ENCODE measurements around the gene CMSS1.

Gene CMSS1

DNA sequence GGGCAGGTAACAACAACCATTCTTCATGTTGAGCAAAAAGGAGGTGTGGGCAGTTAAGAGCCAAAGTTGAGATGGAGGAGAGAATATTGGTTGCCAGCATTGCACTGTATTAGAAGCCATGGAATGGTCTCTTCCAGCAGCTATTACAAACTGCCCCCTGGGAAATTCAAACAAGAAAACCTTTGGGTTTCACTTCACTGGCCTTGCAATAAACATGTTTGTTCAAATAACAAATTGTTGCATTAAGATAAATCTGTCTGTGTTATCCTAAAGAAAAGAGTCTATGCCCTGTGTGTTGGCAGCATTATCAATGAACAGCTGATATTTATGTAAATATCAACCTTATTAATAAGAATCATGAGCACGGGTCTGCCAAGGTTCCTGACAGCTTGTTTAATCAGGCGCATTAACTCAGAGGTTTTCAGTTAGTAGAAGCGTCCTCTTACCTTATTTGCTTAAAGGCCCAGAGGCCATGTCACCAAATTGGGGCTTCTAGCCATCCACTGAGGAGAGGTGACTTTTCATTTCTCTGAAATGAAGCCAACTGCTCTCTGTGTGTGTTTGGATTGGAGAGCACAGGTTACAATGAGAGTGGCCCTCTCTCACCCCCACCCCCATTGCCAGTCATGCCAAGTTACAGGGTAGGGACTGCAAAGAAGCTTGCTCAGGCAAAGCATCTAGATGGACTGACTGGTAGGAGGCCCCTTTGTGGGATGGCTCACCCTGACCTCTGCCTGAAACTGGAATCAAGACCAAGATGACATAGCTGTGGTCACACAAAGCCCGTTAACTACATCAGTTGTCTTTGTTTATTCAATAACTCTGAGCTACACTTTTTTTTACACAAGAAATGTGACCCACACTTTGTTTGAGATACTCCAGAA is 286.1 kb downstream of the CMSS1 start:
- in situ Hi-C loops (cut with MboI; ENCODE audit: low sequenced_read_pairs, unreplicated experiment): no loop called here
- TF ChIP-seq, protein P1, sequence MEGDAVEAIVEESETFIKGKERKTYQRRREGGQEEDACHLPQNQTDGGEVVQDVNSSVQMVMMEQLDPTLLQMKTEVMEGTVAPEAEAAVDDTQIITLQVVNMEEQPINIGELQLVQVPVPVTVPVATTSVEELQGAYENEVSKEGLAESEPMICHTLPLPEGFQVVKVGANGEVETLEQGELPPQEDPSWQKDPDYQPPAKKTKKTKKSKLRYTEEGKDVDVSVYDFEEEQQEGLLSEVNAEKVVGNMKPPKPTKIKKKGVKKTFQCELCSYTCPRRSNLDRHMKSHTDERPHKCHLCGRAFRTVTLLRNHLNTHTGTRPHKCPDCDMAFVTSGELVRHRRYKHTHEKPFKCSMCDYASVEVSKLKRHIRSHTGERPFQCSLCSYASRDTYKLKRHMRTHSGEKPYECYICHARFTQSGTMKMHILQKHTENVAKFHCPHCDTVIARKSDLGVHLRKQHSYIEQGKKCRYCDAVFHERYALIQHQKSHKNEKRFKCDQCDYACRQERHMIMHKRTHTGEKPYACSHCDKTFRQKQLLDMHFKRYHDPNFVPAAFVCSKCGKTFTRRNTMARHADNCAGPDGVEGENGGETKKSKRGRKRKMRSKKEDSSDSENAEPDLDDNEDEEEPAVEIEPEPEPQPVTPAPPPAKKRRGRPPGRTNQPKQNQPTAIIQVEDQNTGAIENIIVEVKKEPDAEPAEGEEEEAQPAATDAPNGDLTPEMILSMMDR (IDR thresholded peaks at IDR 0.05; ENCODE audit: borderline replicate concordance, control extremely low read depth, extremely low read depth, insufficient read depth, missing control alignments): no peak
- DNase-seq (ENCODE audit: low spot score): peak; percentile 35

DNA sequence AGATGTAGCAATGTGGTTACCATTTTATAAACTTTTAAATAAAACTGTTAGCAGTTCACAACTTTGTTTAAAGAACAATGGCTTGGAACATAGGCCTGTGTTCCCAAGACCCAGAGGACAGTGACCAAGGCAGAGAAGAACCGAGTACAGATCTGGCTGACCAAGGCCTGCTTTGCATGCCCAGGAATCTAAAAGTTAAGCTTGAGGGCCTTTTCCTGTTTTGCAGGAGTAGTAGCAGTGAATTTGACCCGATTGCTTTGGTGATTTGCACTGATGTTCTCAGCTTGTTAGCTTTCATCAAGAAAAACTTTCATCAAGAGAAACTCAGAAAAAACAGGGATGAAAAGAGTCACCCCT is 286.8 kb downstream of the CMSS1 start:
- TF ChIP-seq, protein P1 (IDR thresholded peaks at IDR 0.05; ENCODE audit: borderline replicate concordance, control extremely low read depth, extremely low read depth, insufficient read depth, missing control alignments): no peak
- no peak for DNase-seq (ENCODE audit: low spot score)
- in situ Hi-C loops (cut with MboI; ENCODE audit: low sequenced_read_pairs, unreplicated experiment): no loop called here

DNA sequence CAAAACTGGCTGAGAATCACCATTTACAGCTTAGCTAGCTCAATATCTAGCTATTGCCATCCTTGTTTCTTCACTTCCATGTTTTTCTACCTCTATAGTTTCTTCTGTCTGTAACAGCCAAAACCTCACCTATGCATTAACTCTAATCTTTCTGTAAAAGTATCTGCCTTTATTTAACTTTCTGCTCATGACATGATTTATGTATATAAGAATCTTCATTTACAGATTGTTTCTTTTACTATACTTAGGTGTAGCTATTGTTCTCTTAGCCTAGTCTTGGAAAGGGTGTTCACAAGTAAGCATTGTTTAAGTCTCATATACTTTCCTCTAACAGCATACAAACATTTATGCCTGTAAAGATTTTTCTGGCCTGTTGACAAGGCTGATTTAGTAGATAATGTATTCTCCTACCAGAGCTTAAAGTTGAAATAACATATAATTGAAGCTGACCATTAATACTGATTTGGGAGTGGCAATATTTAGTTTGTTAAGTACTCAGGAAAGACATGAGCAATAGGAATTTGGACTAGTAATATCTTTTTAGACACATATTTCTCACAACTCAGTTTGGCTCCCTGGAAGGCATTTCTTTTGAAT is 287.3 kb downstream of the CMSS1 start:
- TF ChIP-seq, protein P1 (IDR thresholded peaks at IDR 0.05; ENCODE audit: borderline replicate concordance, control extremely low read depth, extremely low read depth, insufficient read depth, missing control alignments): no peak
- in situ Hi-C loops (cut with MboI; ENCODE audit: low sequenced_read_pairs, unreplicated experiment): no loop called here
- no peak for DNase-seq (ENCODE audit: low spot score)

DNA sequence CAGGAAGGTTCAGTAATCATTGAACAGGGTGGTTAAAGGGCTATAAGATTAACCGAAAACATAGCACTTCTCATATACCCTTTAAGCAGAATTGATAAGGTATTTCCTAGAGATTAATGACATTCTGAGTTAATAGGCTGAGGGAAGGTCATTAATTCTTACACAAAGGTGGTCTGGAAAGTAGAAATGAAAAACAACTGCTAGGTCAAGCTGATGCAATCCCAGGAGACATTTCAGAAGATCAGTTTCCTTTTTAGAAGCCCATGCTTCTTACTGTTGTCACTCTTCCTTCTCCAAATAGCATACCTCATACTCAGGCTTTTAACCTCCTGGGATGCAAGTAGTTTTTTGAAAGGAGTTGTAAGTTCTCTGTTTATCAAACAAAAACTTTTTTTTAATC is 287.8 kb downstream of the CMSS1 start:
- DNase-seq (ENCODE audit: low spot score): peak; percentile 8
- TF ChIP-seq, protein P1 (IDR thresholded peaks at IDR 0.05; ENCODE audit: borderline replicate concordance, control extremely low read depth, extremely low read depth, insufficient read depth, missing control alignments): no peak
- in situ Hi-C loops (cut with MboI; ENCODE audit: low sequenced_read_pairs, unreplicated experiment): no loop called here

DNA sequence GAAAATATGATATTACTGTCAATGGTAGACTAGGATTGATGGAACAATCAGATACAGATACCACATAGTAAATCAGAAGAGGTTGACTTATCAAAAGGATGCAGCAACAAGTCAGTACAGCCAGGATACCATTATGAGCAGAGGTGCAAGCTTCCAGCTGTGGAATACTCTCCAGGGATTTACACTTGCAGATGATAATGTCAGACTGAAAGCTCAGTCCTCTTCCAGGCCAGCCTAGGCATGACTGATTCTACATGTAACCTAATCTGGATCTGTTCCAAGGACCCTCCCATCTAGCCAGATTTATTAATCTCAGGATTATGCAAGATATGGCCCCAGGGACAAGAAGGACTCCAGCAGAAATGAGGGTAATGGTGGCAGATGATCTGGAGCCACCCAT is 288.4 kb downstream of the CMSS1 start:
- TF ChIP-seq, protein P1 (IDR thresholded peaks at IDR 0.05; ENCODE audit: borderline replicate concordance, control extremely low read depth, extremely low read depth, insufficient read depth, missing control alignments): no peak
- in situ Hi-C loops (cut with MboI; ENCODE audit: low sequenced_read_pairs, unreplicated experiment): no loop called here
- DNase-seq (ENCODE audit: low spot score): no peak

DNA sequence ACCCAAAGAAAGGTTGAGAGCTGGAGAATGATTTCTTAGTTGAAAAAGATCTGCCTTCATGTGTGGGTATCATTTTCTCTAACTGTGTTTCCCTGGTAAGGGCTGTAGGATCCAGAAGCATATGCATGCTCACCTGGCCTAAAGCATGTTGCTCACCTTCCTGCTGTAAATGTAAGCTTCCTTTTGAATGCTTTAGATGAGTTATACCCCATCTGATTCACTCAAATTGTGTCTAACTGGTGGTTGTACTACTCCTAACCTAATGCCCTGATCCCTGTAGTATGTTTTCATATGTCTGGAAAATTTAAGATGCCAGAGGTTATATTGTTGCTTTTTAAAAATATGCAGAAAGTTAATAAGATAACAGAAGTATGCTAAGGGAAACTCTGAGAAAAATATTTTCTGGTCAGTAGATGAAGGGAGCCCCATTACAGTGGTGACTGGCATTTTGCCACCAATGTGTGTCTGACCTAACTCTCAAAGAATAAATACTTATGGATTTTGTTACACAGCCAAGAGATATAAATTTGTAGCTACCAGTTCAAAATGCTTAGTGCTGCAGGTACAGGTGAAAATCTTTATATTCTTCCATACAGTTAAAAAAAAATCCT is 289.0 kb downstream of the CMSS1 start:
- in situ Hi-C loops (cut with MboI; ENCODE audit: low sequenced_read_pairs, unreplicated experiment): no loop called here
- TF ChIP-seq, protein P1 (IDR thresholded peaks at IDR 0.05; ENCODE audit: borderline replicate concordance, control extremely low read depth, extremely low read depth, insufficient read depth, missing control alignments): no peak

More for the DNA sequence above, 289.0 kb downstream of the CMSS1 start:
- DNase-seq (ENCODE audit: low spot score): no peak
